HL-60 (cell line): Measurements from ENCODE around the gene NRDC.

Experiments
- DNase-seq, 2 experiments: peaks; one replicate each; pipeline ENCODE4 v3.0.0-alpha.2; 2010 to 2020; ENCODE audit warnings: low read depth in 1 of 2, low spot score in 1 of 2
- H3K27ac ChIP-seq: fragments of 250-450 bp; sonication (Bioruptor Pico); replicated peaks from 2 replicates; pipeline ENCODE4 v1.5.1; 2020; ENCODE audit warnings: mild to moderate bottlenecking, moderate library complexity
- H3K27me3 ChIP-seq: fragments of 250-450 bp; sonication (Bioruptor Pico); 2 replicates; pipeline ENCODE4 v1.5.1; 2021; ENCODE audit warnings: mild to moderate bottlenecking, moderate library complexity; ENCODE audit not compliant: insufficient read depth, poor library complexity, severe bottlenecking
- H3K4me3 ChIP-seq: replicated peaks from 2 replicates; pipeline ENCODE4 v1.5.1; 2011; ENCODE audit warnings: mild to moderate bottlenecking, control low read depth, low read length; ENCODE audit not compliant: insufficient read depth
- CTCF ChIP-seq: IDR thresholded peaks from one replicate; pipeline ENCODE4 v1.5.1; 2011; ENCODE audit warnings: low read length, control low read depth, inconsistent platforms; ENCODE audit not compliant: insufficient read depth
- GABPA ChIP-seq: IDR thresholded peaks from 2 replicates; pipeline ENCODE4 v1.6.1; 2012; ENCODE audit warnings: low read depth
- POLR2AphosphoS5 ChIP-seq: IDR thresholded peaks from 2 replicates; pipeline ENCODE4 v1.6.1; 2012; ENCODE audit warnings: low read depth
- REST ChIP-seq: IDR thresholded peaks from 2 replicates; pipeline ENCODE4 v1.6.1; 2012; ENCODE audit warnings: low read depth; ENCODE audit not compliant: insufficient replicate concordance
- SPI1 ChIP-seq: IDR thresholded peaks from 2 replicates; pipeline ENCODE4 v1.6.1; 2012; ENCODE audit warnings: low read depth, mild to moderate bottlenecking, borderline replicate concordance

NRDC gene

GRCh38 chr1:51784997-51785421 is 93.5 kb downstream of the NRDC start:
- DNase-seq = no peak
- Histone ChIP-seq H3K27ac (no peak overlapping the region), H3K27me3 (no peaks in the 10 kb centered on the region), H3K4me3 (no peak overlapping the region)
- TF ChIP-seq POLR2AphosphoS5 (no peak), SPI1 (no peak), CTCF (no peak), GABPA (no peak), REST (no peak)

- TF ChIP-seq GABPA (no peak), CTCF (no peak), SPI1 (no peak), POLR2AphosphoS5 (no peak), REST (no peak)
- no peak overlapping the region for H3K27ac ChIP-seq
- no peaks in the 10 kb centered on the region for H3K27me3 ChIP-seq
- H3K4me3 ChIP-seq = no peak overlapping the region
- no peak for DNase-seq
Measured at GRCh38 chr1:51780927-51781326, 97.6 kb downstream of the NRDC start.

DNA sequence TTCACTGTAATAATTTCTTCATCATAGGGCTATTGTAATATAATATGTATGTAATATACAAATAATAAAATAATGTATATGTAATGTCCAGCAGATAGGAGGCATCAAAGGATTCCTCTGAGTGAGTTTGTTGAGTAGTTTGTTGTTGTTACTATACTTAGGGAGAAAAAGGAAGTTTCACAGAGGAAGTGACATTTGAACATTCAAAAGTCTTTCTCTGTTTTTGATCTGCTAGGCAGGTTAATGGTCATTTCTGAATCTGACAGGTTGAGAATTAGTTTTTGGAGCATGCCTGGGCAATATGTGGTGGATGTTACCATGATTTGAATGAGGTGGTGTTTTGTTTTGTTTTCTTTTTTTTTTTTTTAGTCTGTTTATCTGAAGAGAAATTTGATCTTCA is 102.1 kb downstream of the NRDC start:
- peak; percentile 74 for TF ChIP-seq SPI1
- no peak for TF ChIP-seq POLR2AphosphoS5
- Histone ChIP-seq H3K4me3 (no peak overlapping the region), H3K27me3 (no peaks in the 10 kb centered on the region), H3K27ac (0 out of 2 replicates have a peak overlapping the region, but pooled peaks have one; percentile 4)
- no peak for DNase-seq

DNA sequence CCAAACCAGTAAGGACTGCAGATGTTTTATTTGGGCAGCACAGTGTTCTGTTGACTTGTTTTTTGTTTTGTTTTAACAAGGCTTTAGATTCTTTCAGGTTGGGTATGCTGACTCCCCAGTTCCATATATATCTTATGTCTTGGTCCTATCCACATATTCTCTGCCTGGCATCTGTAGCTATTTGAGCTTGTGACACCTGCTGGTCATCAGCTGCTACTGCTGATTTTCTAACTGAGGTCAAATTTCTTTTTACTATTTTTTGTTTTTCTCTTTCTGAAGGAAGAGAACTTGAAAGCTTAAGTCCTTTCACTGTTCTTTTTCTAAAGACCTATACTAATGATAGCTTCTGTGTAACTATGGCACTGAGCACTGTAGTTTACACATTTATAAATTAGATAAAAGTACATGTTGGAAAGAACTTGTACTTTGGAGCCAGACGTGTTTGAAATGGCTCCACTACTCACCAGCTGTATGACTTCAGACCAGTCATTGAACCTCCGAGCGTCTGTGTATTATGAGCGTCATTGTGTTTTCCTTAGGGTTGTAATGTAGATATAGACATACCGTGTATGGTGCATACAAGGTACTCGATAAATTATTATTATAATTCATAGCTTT is 109.4 kb downstream of the NRDC start:
- no peak for TF ChIP-seq SPI1
- no peak for TF ChIP-seq REST
- no peak for TF ChIP-seq CTCF
- no peak for TF ChIP-seq POLR2AphosphoS5
- no peak for TF ChIP-seq GABPA
- Histone ChIP-seq H3K4me3 (no peak overlapping the region), H3K27ac (no peak overlapping the region), H3K27me3 (no peaks in the 10 kb centered on the region)
- DNase-seq = peak; percentile 4 to 30
